ENCODE measurements around the gene SLC25A6. TPM values are rescaled to one million over a fixed set of nuclear protein-coding genes. Genes with fewer than 3 reads are reported as not detected.
A peak's percentile ranks its signal among the peaks of the same experiment; 100 is the strongest.

The SLC25A6 gene
- polyA plus RNA-seq, 3 donors, result 442 to 769 (median 449) TPM

DNA sequence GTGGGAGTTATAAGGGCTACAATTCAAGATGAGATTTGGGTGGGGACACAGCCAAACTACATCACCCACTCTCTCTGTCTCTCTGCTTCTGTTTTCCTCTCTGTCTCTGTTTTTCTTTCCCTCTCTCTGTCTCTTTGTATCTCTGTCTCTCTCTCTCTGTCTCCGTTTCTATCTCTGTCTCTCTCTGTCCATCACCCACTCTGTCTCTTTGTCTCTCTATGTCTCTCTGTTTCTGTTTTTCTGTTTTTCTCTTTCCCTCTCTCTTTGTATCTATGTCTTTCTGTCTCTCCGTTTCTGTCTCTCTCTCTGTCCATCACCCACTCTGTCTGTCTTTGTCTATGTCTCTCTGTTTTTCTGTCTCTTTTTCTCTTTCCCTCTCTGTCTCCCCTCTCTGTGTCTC lies 30.0 kb downstream of the SLC25A6 start:
- H3K4me1 ChIP-seq (ENCODE audit: control insufficient read depth in 1 of 2, insufficient read depth in 2 of 2, low read length in 2 of 2), result no peaks in the 10 kb centered on the region
- Mint-ChIP-seq H3K36me3 (peaks cover 36 to 56% of the 10 kb centered on the region in 2 donors), H3K4me1 (no peaks in the 10 kb centered on the region), H3K27ac (peak overlapping the region in 2 of 7 donors; percentile 11 to 45), H3K27me3 (ENCODE audit: low read depth in 3 of 3) (peaks cover 3 to 7% (median 5%) of the 10 kb centered on the region in 3 donors), H3K4me3 (no peak overlapping the region), H3K9me3 (peaks cover 3 to 16% (median 13%) of the 10 kb centered on the region in 7 donors)
- no peaks in the 10 kb centered on the region for H3K79me2 ChIP-seq (ENCODE audit: insufficient read depth, low read length)
- H3K27ac ChIP-seq (ENCODE audit: low read depth in 1 of 2, low read length in 2 of 2), result no peak overlapping the region
- H3K4me3 ChIP-seq (replicated peaks in 1 of 3; ENCODE audit: low read depth in 2 of 3, low read length in 3 of 3), result no peak overlapping the region
- no peak for DNase-seq
- H3K9ac ChIP-seq (ENCODE audit: insufficient read depth, low read length, poor library complexity, severe bottlenecking), result no peak overlapping the region
- peaks cover 10 to 19% of the 10 kb centered on the region in 2 donors for H3K36me3 ChIP-seq (replicated peaks in 1 of 2; ENCODE audit: control insufficient read depth in 1 of 2, insufficient read depth in 2 of 2, low read length in 2 of 2)
- WGBS (ENCODE audit: insufficient coverage), result 95% methylated on average over 2 of the region's 2 CpGs
- no peaks in the 10 kb centered on the region for H4K20me1 ChIP-seq (ENCODE audit: insufficient read depth, low read length)
- no peak overlapping the region for H3K4me2 ChIP-seq (replicated peaks; ENCODE audit: extremely low read depth, low read length, poor library complexity, severe bottlenecking)
- H2AFZ ChIP-seq (ENCODE audit: insufficient read depth, low read depth, low read length, poor library complexity, severe bottlenecking), result no peak overlapping the region
- peaks cover 8 to 9% of the 10 kb centered on the region in 2 donors for H3K9me3 ChIP-seq (replicated peaks in 1 of 2; ENCODE audit: control insufficient read depth in 1 of 2, insufficient read depth in 1 of 2, low read length in 2 of 2)
- intact Hi-C loops (cut with micrococcal nuclease), result no loop called here
- TF ChIP-seq, protein P1, sequence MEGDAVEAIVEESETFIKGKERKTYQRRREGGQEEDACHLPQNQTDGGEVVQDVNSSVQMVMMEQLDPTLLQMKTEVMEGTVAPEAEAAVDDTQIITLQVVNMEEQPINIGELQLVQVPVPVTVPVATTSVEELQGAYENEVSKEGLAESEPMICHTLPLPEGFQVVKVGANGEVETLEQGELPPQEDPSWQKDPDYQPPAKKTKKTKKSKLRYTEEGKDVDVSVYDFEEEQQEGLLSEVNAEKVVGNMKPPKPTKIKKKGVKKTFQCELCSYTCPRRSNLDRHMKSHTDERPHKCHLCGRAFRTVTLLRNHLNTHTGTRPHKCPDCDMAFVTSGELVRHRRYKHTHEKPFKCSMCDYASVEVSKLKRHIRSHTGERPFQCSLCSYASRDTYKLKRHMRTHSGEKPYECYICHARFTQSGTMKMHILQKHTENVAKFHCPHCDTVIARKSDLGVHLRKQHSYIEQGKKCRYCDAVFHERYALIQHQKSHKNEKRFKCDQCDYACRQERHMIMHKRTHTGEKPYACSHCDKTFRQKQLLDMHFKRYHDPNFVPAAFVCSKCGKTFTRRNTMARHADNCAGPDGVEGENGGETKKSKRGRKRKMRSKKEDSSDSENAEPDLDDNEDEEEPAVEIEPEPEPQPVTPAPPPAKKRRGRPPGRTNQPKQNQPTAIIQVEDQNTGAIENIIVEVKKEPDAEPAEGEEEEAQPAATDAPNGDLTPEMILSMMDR (IDR thresholded peaks at IDR 0.05), result peak; percentile 18
- no peaks in the 10 kb centered on the region for H3K27me3 ChIP-seq (ENCODE audit: control insufficient read depth in 2 of 2, insufficient read depth in 2 of 2, low read length in 2 of 2)

DNA sequence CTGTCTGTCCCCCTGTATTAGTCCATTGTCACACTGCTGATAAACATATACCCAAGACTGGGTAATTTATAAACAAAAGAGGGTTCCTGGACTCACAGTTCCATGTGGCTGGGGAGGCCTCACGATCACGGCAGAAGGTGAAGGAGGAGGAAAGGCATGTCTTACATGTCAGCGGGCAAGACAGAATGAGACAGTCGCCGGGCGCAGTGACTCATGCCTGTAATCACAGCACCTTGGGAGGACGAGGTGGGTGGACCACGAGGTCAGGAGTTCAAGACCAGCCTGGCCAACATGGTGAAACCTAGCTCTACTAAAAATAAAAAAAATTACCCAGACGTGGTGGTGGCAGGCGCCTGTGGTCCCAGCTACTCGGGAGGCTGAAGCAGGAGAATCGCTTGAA lies 30.6 kb downstream of the SLC25A6 start:
- Histone ChIP-seq H3K79me2 (ENCODE audit: insufficient read depth, low read length) (no peaks in the 10 kb centered on the region), H3K9ac (ENCODE audit: insufficient read depth, low read length, poor library complexity, severe bottlenecking) (no peak overlapping the region), H3K36me3 (replicated peaks in 1 of 2; ENCODE audit: control insufficient read depth in 1 of 2, insufficient read depth in 2 of 2, low read length in 2 of 2) (peaks cover 10 to 19% of the 10 kb centered on the region in 2 donors), H3K9me3 (replicated peaks in 1 of 2; ENCODE audit: control insufficient read depth in 1 of 2, insufficient read depth in 1 of 2, low read length in 2 of 2) (peaks cover 8 to 9% of the 10 kb centered on the region in 2 donors), H3K27ac (ENCODE audit: low read depth in 1 of 2, low read length in 2 of 2) (no peak overlapping the region), H2AFZ (ENCODE audit: insufficient read depth, low read depth, low read length, poor library complexity, severe bottlenecking) (no peak overlapping the region), H3K4me1 (ENCODE audit: control insufficient read depth in 1 of 2, insufficient read depth in 2 of 2, low read length in 2 of 2) (no peaks in the 10 kb centered on the region), H3K27me3 (ENCODE audit: control insufficient read depth in 2 of 2, insufficient read depth in 2 of 2, low read length in 2 of 2) (no peaks in the 10 kb centered on the region), H3K4me2 (replicated peaks; ENCODE audit: extremely low read depth, low read length, poor library complexity, severe bottlenecking) (no peak overlapping the region), H3K4me3 (replicated peaks in 1 of 3; ENCODE audit: low read depth in 2 of 3, low read length in 3 of 3) (no peak overlapping the region), H4K20me1 (ENCODE audit: insufficient read depth, low read length) (no peaks in the 10 kb centered on the region)
- peak overlapping the region in 5 of 7 donors; percentile 12 to 62 (median 30) for H3K27ac Mint-ChIP-seq
- WGBS (ENCODE audit: insufficient coverage), result 92% methylated on average over 2 of the region's 12 CpGs
- H3K27me3 Mint-ChIP-seq (ENCODE audit: low read depth in 3 of 3), result peaks cover 3 to 7% (median 5%) of the 10 kb centered on the region in 3 donors
- intact Hi-C loops (cut with micrococcal nuclease), result no loop called here
- H3K4me1 Mint-ChIP-seq, result no peaks in the 10 kb centered on the region
- no peak overlapping the region for H3K4me3 Mint-ChIP-seq
- peaks cover 3 to 16% (median 13%) of the 10 kb centered on the region in 7 donors for H3K9me3 Mint-ChIP-seq
- TF ChIP-seq, protein P1 (IDR thresholded peaks at IDR 0.05), result no peak
- DNase-seq, result no peak
- peaks cover 36 to 56% of the 10 kb centered on the region in 2 donors for H3K36me3 Mint-ChIP-seq

All from CD14-positive monocyte (primary cell).